ENCODE results near the gene ZNF358. TPM values are rescaled to one million over a fixed set of nuclear protein-coding genes. Genes with fewer than 3 reads are reported as not detected.

The ZNF358 gene
- total RNA-seq: 11.3 TPM

DNA sequence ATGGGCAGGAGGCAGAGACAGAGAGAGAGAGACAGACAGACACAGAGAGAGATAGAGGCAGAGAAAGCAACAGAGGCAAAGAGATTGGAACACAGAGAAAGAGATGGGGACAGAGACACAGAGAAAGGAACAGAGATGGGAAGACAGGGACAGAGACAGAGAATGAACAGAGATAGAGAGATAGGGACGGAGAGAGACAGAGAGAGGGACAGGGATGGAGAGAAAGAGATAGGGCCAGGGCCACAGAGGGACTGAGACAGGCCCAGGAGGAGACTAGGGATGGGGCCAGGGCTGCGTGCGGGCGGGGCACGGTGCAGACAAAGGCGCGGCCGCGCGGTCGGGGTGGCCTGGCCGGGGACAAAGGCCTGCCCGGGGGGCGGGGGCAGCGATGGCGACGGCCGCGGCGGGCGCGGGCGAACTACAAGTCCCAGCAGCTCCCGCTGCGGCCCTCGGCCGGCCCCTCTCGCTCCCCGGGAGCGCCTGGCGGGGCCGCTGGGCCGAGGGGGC is at the start of gene ZNF358:
TSS of gene ZNF358 (plus strand) at position 459 of the 507 bp plus-strand sequence. CDS start 3,140 bp downstream, outside the sequence.

DNA sequence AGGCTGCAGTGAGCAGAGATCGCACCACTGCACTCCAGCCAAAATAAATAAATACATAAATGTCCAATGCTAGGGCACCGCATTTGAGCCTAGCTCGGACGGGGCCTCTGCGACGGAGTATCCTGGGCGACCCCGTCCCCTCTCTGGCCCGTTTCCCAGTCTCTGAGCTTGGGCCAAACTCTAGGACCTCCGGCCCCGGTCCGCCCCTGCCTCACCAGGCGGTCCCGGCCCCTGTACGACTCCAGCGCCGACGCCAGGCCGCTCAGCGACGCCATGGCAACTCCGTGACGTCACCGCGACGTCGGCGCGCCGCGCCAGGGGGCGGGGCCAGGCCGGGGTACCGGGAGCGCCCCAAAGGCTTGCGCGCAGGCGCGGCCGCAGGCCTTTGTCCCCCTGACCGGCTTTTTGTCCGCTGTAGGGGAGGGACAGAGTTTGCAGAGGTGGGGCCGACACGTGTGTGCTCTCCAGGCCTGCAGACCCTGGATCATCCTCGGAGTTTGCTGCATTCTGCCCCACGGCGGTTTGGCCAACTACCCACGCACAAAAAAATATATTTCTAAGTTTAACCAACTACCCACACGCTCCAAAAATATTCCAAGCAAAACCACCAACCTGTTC is 27.1 kb upstream of the ZNF358 start, which contains the start of gene PEX11G:
TSS of gene PEX11G (minus strand) at position 300 of the 618 bp plus-strand sequence. CDS start at position 275, 25 bp downstream.

DNA sequence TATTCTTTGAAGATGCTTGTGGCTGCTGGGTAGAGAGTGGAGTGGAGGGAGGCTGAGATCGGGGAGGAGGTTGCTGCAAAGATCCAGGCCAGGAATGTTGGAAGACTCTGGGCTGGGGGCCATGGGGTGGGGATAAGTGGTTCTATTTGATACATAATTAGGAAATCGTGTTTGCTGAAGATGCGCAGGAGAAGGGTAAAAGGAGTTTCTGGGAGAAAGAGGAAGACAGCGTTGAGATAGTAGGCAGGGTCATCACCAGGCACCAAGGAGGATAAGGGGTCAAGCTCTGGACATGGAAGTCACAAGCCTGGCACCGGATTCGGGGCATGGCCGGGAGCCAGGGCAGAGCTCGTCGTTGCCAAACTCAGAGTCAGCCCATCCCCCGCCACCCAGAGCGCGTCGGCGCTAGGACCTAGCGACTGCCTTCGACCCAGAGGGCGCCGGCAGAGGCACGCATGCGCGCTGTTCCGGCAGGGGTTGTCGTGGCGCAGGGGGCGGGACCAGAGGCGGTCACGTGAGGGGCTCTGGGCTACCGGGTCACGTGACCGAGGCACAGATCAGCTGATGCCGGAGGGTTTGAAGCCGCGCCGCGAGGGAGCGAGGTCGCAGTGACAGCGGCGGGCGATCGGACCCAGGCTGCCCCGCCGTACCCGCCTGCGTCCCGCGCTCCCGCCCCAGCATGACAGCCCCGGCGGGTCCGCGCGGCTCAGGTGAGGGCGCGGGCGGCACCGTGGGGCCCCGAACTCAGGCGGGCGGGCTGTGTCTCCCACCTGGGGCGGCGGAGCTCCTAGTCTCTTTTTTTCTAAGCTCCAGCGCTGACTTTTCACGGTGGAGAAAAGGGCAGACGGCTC is 6.4 kb downstream of the ZNF358 start, which contains the start of gene MCOLN1:
TSS of gene MCOLN1 (plus strand) at position 553 of the 851 bp plus-strand sequence. CDS start at position 680, 127 bp downstream.

DNA sequence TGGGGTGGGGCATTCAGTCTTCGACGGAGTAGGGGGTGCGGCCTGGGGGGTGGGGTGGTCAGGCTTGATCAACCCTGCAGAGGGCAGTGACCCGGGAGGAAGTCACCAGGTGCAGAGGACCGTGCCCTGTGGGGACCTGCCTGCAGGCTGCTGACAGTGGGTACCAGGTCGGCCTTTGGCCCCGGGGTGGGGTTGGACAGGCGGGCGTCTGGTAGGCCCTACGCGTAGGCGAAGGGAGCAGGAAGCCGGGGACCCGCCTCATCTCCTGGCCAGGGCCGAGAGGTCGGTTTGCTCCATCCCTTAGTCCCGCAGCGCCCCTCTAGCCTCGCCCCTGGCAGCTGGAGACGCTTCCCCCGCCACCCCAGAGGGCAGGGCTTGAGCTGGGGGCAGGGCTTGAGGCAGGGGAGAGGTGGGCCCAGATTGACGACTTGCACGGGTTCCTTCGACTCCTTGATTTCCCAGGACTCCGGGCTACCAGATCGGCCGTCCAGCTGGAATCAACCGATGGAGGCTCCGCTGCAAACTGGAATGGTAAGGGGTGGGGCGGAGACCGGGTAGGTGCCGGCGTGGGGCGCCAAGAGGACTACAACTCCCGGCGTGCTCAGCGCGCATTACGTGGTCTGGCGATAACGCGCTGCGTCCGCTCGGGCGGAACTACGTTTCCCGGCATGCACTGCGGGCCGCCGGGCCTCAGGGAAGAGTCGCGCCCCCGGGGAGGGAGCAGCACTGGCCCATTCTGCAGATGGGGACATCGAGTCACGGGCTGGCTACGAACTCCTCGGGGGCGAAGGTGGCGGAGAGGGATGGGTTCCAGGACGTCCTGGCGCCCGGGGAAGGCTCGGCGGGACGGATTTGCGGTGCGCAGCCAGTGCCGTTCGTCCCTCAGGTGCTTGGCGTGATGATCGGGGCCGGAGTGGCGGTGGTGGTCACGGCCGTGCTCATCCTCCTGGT is 19.4 kb downstream of the ZNF358 start, which contains the start of gene PNPLA6:
TSS of gene PNPLA6 (plus strand) at position 671 of the 951 bp plus-strand sequence. CDS start at position 743, 72 bp downstream.

Small RNA genes within 50 kb of the gene (small RNA-seq; reads per million reads assigned to genes)
- gene AC008878.2: not detected

Other genes starting within 250 kb of the ZNF358 start
- gene INSR, start 221.7 kb upstream of the ZNF358 start, total RNA-seq: 74.5 TPM
- gene ARHGEF18, start 167.2 kb upstream of the ZNF358 start, total RNA-seq: 25.1 TPM
- gene PEX11G, start 27.1 kb upstream of the ZNF358 start, total RNA-seq: 1.8 TPM
- 9.9 TPM for gene MCOLN1, start 6.5 kb downstream of the ZNF358 start, total RNA-seq
- gene PNPLA6, start 19.6 kb downstream of the ZNF358 start, total RNA-seq: 63.7 TPM
- 15.5 TPM for gene CAMSAP3, start 79.8 kb downstream of the ZNF358 start, total RNA-seq
- 18.2 TPM for gene XAB2, start 113.4 kb downstream of the ZNF358 start, total RNA-seq
- 23.3 TPM for gene PET100, start 113.7 kb downstream of the ZNF358 start, total RNA-seq
- not detected for gene PCP2, start 117.6 kb downstream of the ZNF358 start, total RNA-seq
- 3.5 TPM for gene STXBP2, start 121.0 kb downstream of the ZNF358 start, total RNA-seq
- 0.92 TPM for gene RETN, start 152.9 kb downstream of the ZNF358 start, total RNA-seq
- gene MCEMP1, start 161.0 kb downstream of the ZNF358 start, total RNA-seq: not detected
- 16.1 TPM for gene TRAPPC5, start 164.7 kb downstream of the ZNF358 start, total RNA-seq
- gene FCER2, start 186.0 kb downstream of the ZNF358 start, total RNA-seq: 0.46 TPM
- gene CLEC4G, start 216.0 kb downstream of the ZNF358 start, total RNA-seq: 0.92 TPM
- gene CD209, start 231.4 kb downstream of the ZNF358 start, total RNA-seq: 0.69 TPM
- not detected for gene CLEC4M, start 247.1 kb downstream of the ZNF358 start, total RNA-seq

Data from diencephalon (tissue), 1 donor.